Measurements from ENCODE around the gene BCL7C.
A peak's percentile ranks its signal among the peaks of the same experiment; 100 is the strongest.

BCL7C gene

DNA sequence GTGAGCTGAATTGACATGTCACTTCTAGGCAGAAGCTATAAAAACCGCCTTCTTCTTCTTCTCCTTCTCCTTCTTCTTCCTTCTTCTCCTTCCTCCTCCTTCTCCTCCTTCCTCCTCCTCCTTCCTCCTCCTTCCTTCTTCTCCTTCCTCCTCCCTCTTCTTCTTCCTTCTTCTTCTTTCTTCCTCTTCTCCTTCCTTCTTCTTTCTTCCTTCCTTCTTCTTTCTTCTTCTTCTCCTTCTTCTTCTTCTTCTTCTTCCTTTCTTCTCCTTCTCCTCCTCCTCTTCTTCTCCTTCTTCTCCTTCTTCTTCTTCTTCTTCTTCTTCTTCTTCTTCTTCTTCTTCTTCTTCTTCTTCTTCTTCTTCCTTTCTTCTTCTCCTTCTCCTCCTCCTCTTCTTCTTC, 24.7 kb upstream of the BCL7C start:
- no peak overlapping the region for H3K4me3 ChIP-seq (ENCODE audit: low read length)
- no peak overlapping the region for H3K27ac ChIP-seq (ENCODE audit: low read depth, low read length)
- H3K27me3 ChIP-seq (ENCODE audit: control insufficient read depth, insufficient read depth, low read length) = no peaks in the 10 kb centered on the region
- no peak overlapping the region for H3K9ac ChIP-seq (ENCODE audit: low read length)
- H3K36me3 ChIP-seq (ENCODE audit: control insufficient read depth, insufficient read depth, low read length) = no peaks in the 10 kb centered on the region
- no peaks in the 10 kb centered on the region for H3K4me1 ChIP-seq (ENCODE audit: control insufficient read depth, insufficient read depth, low read length)

DNA sequence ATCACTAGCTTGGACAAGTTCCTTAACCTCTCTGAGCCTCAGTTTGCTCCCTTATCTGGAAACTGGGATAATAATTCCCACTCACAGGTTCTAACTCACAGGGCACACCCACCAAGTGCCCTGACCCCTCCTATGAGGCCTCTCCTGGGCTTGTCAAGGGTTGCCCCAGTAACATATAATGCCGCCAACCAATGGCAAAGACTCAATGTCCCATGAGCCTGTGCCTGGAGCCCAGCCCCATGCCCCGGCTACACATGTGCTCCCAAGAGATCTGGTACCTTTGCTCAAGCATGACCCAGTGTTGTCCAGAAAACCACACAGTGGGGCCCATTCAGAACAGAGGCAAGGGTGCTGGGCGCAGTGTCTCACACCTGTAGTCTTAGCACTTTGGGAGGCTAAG, 21.0 kb upstream of the BCL7C start:
- Histone ChIP-seq H3K9ac (ENCODE audit: low read length) (no peak overlapping the region), H3K4me1 (ENCODE audit: control insufficient read depth, insufficient read depth, low read length) (no peaks in the 10 kb centered on the region), H3K27ac (ENCODE audit: low read depth, low read length) (no peak overlapping the region), H3K4me3 (ENCODE audit: low read length) (no peak overlapping the region), H3K36me3 (ENCODE audit: control insufficient read depth, insufficient read depth, low read length) (no peaks in the 10 kb centered on the region), H3K27me3 (ENCODE audit: control insufficient read depth, insufficient read depth, low read length) (no peaks in the 10 kb centered on the region)

DNA sequence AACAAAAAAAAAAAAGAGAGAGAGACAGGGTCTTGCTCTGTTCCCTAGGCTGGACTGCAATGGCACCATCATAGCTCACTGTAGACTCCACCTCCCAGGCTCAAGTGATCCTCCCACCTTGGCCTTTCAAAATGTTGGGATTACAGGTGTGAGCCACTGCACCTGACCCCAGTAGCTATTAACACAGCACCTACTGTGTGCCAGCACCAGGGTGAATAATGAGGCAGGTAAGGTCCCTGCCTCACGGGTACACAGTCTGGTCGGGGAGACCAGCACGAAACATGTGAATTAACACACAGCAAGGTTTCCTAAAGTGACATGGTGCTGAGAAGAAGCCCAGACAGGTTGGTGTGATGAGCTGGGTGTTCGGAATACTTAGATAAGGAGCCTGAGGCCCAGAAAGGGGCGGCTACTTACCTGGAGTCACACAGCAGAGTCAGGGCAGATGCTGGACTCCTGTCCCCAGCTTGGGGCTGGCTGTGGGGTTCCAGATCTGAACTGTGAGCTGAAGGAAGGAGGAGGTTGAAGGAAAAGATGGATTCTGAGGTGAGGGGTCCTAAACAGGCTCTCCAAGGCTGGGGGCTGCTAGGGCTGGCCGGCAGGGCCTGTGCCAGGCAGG, 19.0 kb upstream of the BCL7C start:
- Histone ChIP-seq H3K27ac (ENCODE audit: low read depth, low read length) (no peak overlapping the region), H3K4me3 (ENCODE audit: low read length) (no peak overlapping the region), H3K27me3 (ENCODE audit: control insufficient read depth, insufficient read depth, low read length) (no peaks in the 10 kb centered on the region), H3K36me3 (ENCODE audit: control insufficient read depth, insufficient read depth, low read length) (no peaks in the 10 kb centered on the region), H3K9ac (ENCODE audit: low read length) (no peak overlapping the region), H3K4me1 (ENCODE audit: control insufficient read depth, insufficient read depth, low read length) (no peaks in the 10 kb centered on the region)

DNA sequence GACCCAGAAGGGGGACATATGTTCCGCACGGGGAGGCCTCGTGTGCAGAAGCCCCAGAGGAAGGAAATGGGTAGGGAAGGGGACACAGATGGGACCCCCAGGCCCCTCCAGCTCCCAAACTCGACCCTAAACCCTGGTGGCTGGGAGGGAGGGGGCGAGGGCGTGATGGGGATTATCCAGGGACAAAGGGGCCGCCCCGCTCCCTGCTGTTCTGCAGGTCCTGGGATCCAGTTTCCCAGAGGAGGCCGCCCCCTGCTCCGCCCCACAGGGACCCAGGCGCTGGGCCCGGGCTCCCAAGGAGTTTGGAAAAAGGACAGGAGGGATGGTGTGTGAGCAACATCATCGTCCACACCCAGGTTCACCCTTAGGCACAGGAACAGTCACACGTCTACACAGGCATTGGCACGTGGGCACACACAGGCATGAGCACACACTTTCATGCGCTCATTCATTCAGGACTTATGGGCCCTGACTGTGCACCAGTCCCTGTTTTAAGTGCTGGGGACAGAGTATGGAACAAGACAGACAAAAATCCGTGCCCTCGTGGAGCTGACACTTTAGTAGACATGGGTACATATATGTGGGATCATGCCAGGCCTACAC, 16.7 kb upstream of the BCL7C start:
- Histone ChIP-seq H3K9ac (ENCODE audit: low read length) (no peak overlapping the region), H3K27ac (ENCODE audit: low read depth, low read length) (no peak overlapping the region), H3K36me3 (ENCODE audit: control insufficient read depth, insufficient read depth, low read length) (no peaks in the 10 kb centered on the region)

DNA sequence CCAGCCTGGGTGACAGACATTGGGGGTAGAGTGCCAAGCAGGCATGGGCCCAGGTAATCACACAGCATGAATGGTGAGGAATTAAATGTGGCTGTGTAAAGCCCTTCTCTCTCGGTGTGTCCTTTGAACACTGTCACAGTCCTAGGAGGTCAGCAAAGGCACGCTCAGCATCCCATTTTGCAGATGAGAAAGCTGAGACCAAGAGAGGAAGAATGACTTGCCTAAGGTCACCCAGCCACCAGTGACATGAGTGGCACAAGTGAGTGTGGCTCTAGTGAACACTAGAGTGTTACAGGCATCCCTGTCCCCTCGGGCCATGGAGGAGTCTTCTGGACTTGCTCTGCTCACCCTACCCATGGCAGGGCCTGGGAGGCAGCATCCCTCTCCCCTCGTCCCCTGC, 13.2 kb upstream of the BCL7C start:
- Histone ChIP-seq H3K27ac (ENCODE audit: low read depth, low read length) (no peak overlapping the region), H3K9ac (ENCODE audit: low read length) (no peak overlapping the region), H3K36me3 (ENCODE audit: control insufficient read depth, insufficient read depth, low read length) (no peaks in the 10 kb centered on the region)

More for the DNA sequence above, 16.7 kb upstream of the BCL7C start:
- Histone ChIP-seq H3K27me3 (ENCODE audit: control insufficient read depth, insufficient read depth, low read length) (no peaks in the 10 kb centered on the region), H3K4me3 (ENCODE audit: low read length) (no peak overlapping the region), H3K4me1 (ENCODE audit: control insufficient read depth, insufficient read depth, low read length) (no peaks in the 10 kb centered on the region)

DNA sequence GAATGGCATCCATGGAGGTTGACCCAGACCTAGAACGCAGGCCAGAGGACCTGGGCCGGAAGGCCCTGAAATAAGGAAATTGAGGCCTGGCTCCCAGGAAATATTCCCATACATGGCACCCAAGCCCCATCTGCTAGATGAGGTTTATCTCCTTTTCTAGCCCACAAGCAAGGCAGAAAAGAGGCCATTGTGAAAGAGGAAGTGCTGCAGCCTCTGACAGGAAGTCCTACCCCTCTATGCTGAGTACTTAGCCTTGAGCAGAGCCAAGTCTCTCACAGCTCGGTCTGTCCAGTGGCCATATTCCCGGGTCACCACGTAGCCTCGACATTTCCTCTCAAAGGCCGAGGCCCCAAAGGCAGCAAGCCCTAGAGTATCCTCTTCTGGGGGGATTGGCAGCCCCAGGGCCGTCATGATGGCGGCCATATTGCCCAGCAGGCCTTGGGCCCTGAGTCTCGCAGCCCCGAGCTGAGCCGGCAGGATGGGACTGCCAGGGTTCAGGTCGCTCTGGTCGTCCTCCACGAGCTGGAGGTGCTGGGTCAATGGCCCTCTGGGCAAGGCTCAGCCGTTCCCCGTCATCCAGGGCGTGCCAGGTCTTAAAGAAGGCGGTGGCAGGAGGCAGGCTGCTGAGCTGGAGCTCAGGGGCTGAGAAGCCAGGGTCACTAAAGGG, 10.4 kb upstream of the BCL7C start:
- H3K4me3 ChIP-seq (ENCODE audit: low read length) = no peak overlapping the region
- H3K27ac ChIP-seq (ENCODE audit: low read depth, low read length) = peak overlapping the region; percentile 33

More for the DNA sequence above, 13.2 kb upstream of the BCL7C start:
- no peak overlapping the region for H3K4me3 ChIP-seq (ENCODE audit: low read length)
- H3K27me3 ChIP-seq (ENCODE audit: control insufficient read depth, insufficient read depth, low read length) = no peaks in the 10 kb centered on the region
- no peaks in the 10 kb centered on the region for H3K4me1 ChIP-seq (ENCODE audit: control insufficient read depth, insufficient read depth, low read length)

DNA sequence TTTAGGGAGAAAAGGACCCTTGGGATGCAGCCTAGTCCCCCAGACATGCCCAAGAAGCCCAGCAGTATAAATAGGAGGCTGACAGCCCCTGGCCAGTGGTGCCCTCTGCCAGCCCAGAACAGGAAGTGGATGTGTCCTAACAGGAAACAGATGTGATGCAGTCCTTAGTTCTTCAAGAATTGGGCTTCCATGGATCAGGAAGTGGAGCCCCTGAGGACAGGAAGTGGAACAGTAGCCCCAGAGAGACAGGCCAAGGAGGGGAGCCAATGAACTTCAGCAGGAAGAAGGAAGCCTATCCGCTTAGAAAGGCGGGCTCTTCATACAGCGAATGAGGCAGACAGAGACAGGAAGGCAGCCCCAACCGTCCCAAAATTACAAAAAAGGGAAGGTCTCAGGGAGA, 9.7 kb upstream of the BCL7C start:
- Histone ChIP-seq H3K36me3 (ENCODE audit: control insufficient read depth, insufficient read depth, low read length) (no peaks in the 10 kb centered on the region), H3K27me3 (ENCODE audit: control insufficient read depth, insufficient read depth, low read length) (no peaks in the 10 kb centered on the region), H3K27ac (ENCODE audit: low read depth, low read length) (peak overlapping the region; percentile 33), H3K9ac (ENCODE audit: low read length) (no peak overlapping the region), H3K4me3 (ENCODE audit: low read length) (no peak overlapping the region), H3K4me1 (ENCODE audit: control insufficient read depth, insufficient read depth, low read length) (no peaks in the 10 kb centered on the region)

More for the DNA sequence above, 10.4 kb upstream of the BCL7C start:
- Histone ChIP-seq H3K36me3 (ENCODE audit: control insufficient read depth, insufficient read depth, low read length) (no peaks in the 10 kb centered on the region), H3K9ac (ENCODE audit: low read length) (no peak overlapping the region), H3K27me3 (ENCODE audit: control insufficient read depth, insufficient read depth, low read length) (no peaks in the 10 kb centered on the region), H3K4me1 (ENCODE audit: control insufficient read depth, insufficient read depth, low read length) (no peaks in the 10 kb centered on the region)

DNA sequence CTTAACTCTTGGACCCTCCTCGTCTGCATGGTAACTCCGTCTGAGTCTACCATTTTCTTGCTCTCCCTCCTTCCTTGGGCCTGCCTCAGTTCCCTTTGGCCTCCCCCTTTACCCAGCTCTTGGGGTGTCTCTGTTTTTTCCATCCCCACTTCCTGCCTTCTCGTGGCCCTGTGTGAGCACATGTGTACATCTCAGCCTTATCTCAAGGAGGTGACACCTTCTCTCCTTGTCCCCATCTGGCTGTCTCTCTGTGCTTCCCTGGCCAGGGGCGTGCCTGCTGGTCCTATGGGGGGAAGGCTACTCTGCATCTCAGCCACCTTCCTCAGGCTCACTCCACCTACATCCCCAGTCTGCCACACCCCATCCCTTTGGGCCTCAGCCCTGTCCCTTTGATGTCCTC, 9.1 kb upstream of the BCL7C start:
- Histone ChIP-seq H3K36me3 (ENCODE audit: control insufficient read depth, insufficient read depth, low read length) (no peaks in the 10 kb centered on the region), H3K4me3 (ENCODE audit: low read length) (no peak overlapping the region), H3K9ac (ENCODE audit: low read length) (no peak overlapping the region), H3K27me3 (ENCODE audit: control insufficient read depth, insufficient read depth, low read length) (no peaks in the 10 kb centered on the region), H3K4me1 (ENCODE audit: control insufficient read depth, insufficient read depth, low read length) (no peaks in the 10 kb centered on the region), H3K27ac (ENCODE audit: low read depth, low read length) (peak overlapping the region; percentile 92)

DNA sequence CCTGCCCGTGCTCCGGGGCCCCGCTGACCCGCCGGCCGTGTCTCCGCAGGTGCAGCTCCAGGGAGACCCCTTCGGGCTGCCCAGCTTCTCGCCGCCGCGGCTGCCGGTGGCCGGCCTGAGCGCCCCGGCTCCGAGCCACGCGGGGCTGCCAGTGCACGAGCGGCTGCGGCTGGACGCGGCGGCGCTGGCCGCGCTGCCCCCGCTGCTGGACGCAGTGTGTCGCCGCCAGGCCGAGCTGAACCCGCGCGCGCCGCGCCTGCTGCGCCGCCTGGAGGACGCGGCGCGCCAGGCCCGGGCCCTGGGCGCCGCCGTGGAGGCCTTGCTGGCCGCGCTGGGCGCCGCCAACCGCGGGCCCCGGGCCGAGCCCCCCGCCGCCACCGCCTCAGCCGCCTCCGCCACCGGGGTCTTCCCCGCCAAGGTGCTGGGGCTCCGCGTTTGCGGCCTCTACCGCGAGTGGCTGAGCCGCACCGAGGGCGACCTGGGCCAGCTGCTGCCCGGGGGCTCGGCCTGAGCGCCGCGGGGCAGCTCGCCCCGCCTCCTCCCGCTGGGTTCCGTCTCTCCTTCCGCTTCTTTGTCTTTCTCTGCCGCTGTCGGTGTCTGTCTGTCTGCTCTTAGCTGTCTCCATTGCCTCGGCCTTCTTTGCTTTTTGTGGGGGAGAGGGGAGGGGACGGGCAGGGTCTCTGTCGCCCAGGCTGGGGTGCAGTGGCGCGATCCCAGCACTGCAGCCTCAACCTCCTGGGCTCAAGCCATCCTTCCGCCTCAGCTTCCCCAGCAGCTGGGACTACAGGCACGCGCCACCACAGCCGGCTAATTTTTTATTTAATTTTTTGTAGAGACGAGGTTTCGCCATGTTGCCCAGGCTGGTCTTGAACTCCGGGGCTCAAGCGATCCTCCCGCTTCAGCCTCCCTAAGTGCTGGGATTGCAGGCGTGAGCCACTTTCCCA, 8.4 kb upstream of the BCL7C start:
- peak overlapping the region; percentile 92 for H3K27ac ChIP-seq (ENCODE audit: low read depth, low read length)
- peak overlapping the region; percentile 86 for H3K9ac ChIP-seq (ENCODE audit: low read length)
- peaks cover 3% of the 10 kb centered on the region for H3K4me1 ChIP-seq (ENCODE audit: control insufficient read depth, insufficient read depth, low read length)

DNA sequence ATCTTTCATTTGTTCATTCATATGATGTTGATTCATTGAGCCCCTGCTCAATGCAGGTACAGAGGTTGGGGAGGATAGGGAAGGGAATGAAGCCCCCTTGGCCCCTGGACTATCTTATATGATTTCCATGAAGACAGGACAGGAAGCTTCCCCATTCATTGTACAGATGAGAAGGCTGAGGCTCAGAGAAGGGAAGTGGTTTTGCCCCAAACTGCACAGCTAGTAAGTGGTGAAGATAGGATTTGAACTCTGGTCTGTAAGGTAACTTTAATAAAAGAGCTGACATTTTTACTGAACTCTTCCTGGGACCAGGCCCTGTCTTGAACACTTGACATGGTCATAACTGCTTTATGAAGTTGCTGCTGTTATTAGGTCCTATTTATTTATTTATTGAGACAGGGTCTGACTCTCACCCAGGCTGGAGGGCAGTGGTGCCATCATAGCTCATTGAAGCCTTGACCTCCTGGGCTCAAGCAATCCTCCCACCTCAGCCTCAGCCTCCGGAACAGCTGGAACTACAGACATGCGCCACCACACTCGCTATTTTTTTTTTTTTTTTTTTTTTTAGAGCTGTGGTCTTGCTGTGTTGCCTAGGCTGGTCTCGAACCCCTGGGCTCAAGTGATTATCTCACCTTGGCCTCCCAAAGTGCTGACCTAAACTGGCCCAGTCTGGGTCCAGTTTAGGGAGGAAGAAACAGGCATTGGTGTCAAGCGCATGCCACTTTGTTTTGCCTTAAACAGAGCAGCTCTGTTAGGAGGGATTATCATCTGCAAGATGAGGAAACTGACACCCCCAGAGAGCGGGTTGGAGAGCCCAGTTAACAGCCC, 7.5 kb upstream of the BCL7C start:
- Histone ChIP-seq H3K27ac (ENCODE audit: low read depth, low read length) (peak overlapping the region; percentile 74), H3K36me3 (ENCODE audit: control insufficient read depth, insufficient read depth, low read length) (no peaks in the 10 kb centered on the region), H3K9ac (ENCODE audit: low read length) (peak overlapping the region; percentile 38), H3K4me1 (ENCODE audit: control insufficient read depth, insufficient read depth, low read length) (peaks cover 5% of the 10 kb centered on the region), H3K4me3 (ENCODE audit: low read length) (peak overlapping the region; percentile 82), H3K27me3 (ENCODE audit: control insufficient read depth, insufficient read depth, low read length) (no peaks in the 10 kb centered on the region)

More for the DNA sequence above, 8.4 kb upstream of the BCL7C start:
- H3K36me3 ChIP-seq (ENCODE audit: control insufficient read depth, insufficient read depth, low read length) = no peaks in the 10 kb centered on the region
- H3K27me3 ChIP-seq (ENCODE audit: control insufficient read depth, insufficient read depth, low read length) = no peaks in the 10 kb centered on the region
- H3K4me3 ChIP-seq (ENCODE audit: low read length) = peak overlapping the region; percentile 82

DNA sequence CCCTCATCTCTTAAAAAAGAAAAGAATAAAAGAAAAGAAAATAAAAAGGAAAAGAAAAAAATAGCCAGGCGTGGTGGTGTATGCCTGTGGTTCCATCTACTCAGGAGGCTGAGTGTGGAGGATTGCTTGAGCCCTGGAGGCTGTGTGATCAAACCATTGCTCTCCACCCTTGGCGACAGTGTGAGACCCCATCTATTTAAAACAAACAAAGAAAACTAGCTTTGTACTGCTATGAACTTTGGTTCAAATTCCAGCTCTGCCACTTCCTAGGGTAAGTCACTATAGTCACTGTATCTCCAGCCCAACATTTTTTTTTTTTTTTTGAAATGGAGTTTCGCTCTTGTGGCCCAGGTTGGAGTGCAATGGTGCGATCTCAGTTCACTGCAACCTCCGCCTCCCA, 6.7 kb upstream of the BCL7C start:
- no peaks in the 10 kb centered on the region for H3K36me3 ChIP-seq (ENCODE audit: control insufficient read depth, insufficient read depth, low read length)
- H3K4me3 ChIP-seq (ENCODE audit: low read length) = no peak overlapping the region
- H3K4me1 ChIP-seq (ENCODE audit: control insufficient read depth, insufficient read depth, low read length) = peaks cover 10% of the 10 kb centered on the region
- H3K27me3 ChIP-seq (ENCODE audit: control insufficient read depth, insufficient read depth, low read length) = no peaks in the 10 kb centered on the region
- no peak overlapping the region for H3K27ac ChIP-seq (ENCODE audit: low read depth, low read length)
- H3K9ac ChIP-seq (ENCODE audit: low read length) = no peak overlapping the region

Data from rectal smooth muscle tissue (tissue), 1 donor.